Gastrocnemius medialis (tissue), 4 donors: ENCODE measurements around the gene DHX15. TPM values are rescaled to one million over a fixed set of nuclear protein-coding genes. Genes with fewer than 3 reads are reported as not detected.

Experiments
- ATAC-seq, 2 donors: fragments of 150-250 bp; one replicate each; pipeline ENCODE4 v1.9.1; 2016
- DNase-seq, 2 donors: peaks; one replicate each; pipeline ENCODE4 v3.0.0-alpha.2; 2019
- H3K27ac ChIP-seq, 4 donors: fragments of 200-600 bp; sonication (generic); 1 replicate in 1 of 4; 2 replicates in 3 of 4; pipeline ENCODE4 v1.5.1; 2016 to 2018; ENCODE audit warnings: mild to moderate bottlenecking in 2 of 4, moderate library complexity in 1 of 4
- H3K27me3 ChIP-seq, 3 donors: fragments of 200-600 bp; sonication (generic) in 2 of 3; 1 replicate in 1 of 3; 2 replicates in 2 of 3; pipeline versions ENCODE4 v1.5.1 to v1.6.0; 2016 to 2019; ENCODE audit warnings: mild to moderate bottlenecking in 1 of 3, moderate library complexity in 1 of 3
- H3K36me3 ChIP-seq, 2 donors: fragments of 200-600 bp; sonication (generic) in 1 of 2; one replicate each; pipeline ENCODE4 v1.5.1; 2017 to 2018
- H3K4me1 ChIP-seq, 2 donors: fragments of 200-600 bp; sonication (generic) in 1 of 2; one replicate each; pipeline ENCODE4 v1.5.1; 2016 to 2017; ENCODE audit warnings: mild to moderate bottlenecking in 2 of 2
- H3K4me3 ChIP-seq, 4 donors: fragments of 200-600 bp; sonication (generic) in 3 of 4; 1 replicate in 1 of 4; 2 replicates in 3 of 4; pipeline ENCODE4 v1.5.1; 2016 to 2019; ENCODE audit warnings: mild to moderate bottlenecking in 2 of 4
- H3K9me3 ChIP-seq, 3 donors: fragments of 200-600 bp; sonication (generic) in 2 of 3; 1 replicate in 1 of 3; 2 replicates in 2 of 3; pipeline ENCODE4 v1.5.1; 2016 to 2019
- POLR2A ChIP-seq, 2 donors: fragments of 450-650 bp; IDR thresholded peaks; one replicate each; pipeline ENCODE4 v1.6.1; 2017; ENCODE audit warnings: antibody characterized with exemption in 2 of 2, mild to moderate bottlenecking in 2 of 2, moderate library complexity in 2 of 2
- in situ Hi-C, 4 donors: fragments of 200-750 bp; cut with MboI; loops; one replicate each; pipeline versions ENCODE4 v1.15.0 to v1.8.0; 2017; ENCODE audit warnings: low sequenced_read_pairs in 4 of 4
- intact Hi-C: fragments of 100-400 bp; cut with DNase I; formaldehyde crosslinking; loops from one replicate; pipeline ENCODE4 v1.15.1; 2023; ENCODE audit warnings: low total_unique reads
- total RNA-seq, 4 donors: library from RNA; depleted of rRNA; stranded (reverse); fragments of >200 nt; gene quantifications; one replicate each; pipeline versions ENCODE4 v1.1.0 to v1.2.3, GENCODE V29; 2016
- TF ChIP-seq, protein P1 (sequence below), 5 experiments: fragments of 450-650 bp in 3 of 5; fragments of 200-600 bp in 2 of 5; sonication (generic) in 2 of 5; IDR thresholded peaks in 4 of 5; conservative IDR thresholded peaks in 1 of 5; 1 replicate in 4 of 5; 2 replicates in 1 of 5; pipeline ENCODE4 v1.5.1; 2016 to 2019; ENCODE audit warnings: antibody characterized with exemption in 5 of 5, mild to moderate bottlenecking in 3 of 5, moderate library complexity in 3 of 5

DHX15 gene
- total RNA-seq, 4 donors from 2014 or later = 50.1 to 88.1 (median 61.2) TPM

DNA sequence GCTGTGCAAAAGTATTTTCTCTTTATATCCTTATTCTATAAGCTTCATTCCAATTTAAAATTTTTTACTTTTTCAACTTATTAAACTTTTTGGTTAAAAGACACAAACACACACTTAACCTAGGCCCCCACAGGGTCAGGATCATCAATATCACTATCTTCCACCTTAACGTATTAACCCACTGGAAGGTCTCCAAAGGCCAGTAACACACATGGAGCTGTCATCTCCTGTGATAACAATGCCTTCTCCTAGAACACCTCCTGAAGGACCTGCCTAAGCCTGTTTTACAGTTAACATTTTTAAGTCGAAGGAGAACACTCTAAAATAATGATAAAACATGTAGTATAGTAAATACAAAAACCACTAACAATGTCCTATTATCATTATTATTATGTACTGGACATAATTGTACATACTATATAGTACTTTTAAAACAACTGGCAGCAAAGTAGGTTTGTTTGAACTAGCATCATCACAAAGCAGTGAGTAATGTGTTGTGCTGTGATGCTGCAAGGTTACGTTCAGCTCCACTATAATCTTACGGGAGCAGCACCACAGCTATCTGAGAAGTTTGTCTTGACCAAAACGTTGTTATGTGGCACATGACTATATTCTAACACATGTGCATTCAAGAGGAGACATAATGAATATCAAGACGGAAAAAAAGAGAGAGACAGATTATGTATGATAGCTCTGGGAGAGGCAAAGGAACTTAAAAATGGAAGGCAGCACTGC, 33.7 kb downstream of the DHX15 start:
- ATAC-seq = no peak
- Histone ChIP-seq H3K9me3 (no peaks in the 10 kb centered on the region), H3K4me3 (no peak overlapping the region), H3K4me1 (peaks cover 10 to 14% of the 10 kb centered on the region in 2 donors), H3K27ac (no peak overlapping the region), H3K27me3 (no peaks in the 10 kb centered on the region), H3K36me3 (peaks cover 4 to 25% of the 10 kb centered on the region in 2 donors)
- intact Hi-C loops (no loop called here), in situ Hi-C loops (no loop called here)
- TF ChIP-seq, protein P1, sequence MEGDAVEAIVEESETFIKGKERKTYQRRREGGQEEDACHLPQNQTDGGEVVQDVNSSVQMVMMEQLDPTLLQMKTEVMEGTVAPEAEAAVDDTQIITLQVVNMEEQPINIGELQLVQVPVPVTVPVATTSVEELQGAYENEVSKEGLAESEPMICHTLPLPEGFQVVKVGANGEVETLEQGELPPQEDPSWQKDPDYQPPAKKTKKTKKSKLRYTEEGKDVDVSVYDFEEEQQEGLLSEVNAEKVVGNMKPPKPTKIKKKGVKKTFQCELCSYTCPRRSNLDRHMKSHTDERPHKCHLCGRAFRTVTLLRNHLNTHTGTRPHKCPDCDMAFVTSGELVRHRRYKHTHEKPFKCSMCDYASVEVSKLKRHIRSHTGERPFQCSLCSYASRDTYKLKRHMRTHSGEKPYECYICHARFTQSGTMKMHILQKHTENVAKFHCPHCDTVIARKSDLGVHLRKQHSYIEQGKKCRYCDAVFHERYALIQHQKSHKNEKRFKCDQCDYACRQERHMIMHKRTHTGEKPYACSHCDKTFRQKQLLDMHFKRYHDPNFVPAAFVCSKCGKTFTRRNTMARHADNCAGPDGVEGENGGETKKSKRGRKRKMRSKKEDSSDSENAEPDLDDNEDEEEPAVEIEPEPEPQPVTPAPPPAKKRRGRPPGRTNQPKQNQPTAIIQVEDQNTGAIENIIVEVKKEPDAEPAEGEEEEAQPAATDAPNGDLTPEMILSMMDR (IDR thresholded peaks at IDR 0.05 in 4 of 5, conservative IDR thresholded peaks at IDR 0.05 in 1 of 5) = no peak
- no peak for TF ChIP-seq POLR2A (IDR thresholded peaks at IDR 0.05)
- no peak for DNase-seq

DNA sequence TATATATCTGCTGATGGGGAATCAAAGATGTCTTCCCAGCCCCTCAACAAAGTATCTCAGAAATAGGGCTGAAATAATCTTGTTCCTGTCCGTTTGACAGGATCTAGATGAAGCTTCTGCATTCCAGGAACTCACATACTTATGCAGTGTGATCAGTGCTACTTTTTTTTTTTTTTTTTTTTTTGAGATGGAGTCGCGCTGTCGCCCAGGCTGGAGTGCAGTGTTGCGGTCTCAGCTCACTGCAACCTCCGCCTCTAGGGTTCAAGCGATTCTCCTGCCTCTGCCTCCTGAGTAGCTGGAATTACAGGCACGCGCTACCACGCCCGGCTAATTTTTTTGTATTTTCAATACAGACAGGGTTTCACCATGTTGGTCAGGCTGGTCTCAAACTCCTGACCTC, 36.4 kb downstream of the DHX15 start:
- H3K27ac ChIP-seq = no peak overlapping the region
- DNase-seq = no peak
- H3K4me1 ChIP-seq = peaks cover 12% of the 10 kb centered on the region in 2 donors
- no peak overlapping the region for H3K4me3 ChIP-seq
- H3K36me3 ChIP-seq = peaks cover 0 to 9% of the 10 kb centered on the region in 2 donors
- intact Hi-C loops = no loop called here
- TF ChIP-seq POLR2A (IDR thresholded peaks at IDR 0.05) = no peak
- TF ChIP-seq, protein P1 (IDR thresholded peaks at IDR 0.05 in 4 of 5, conservative IDR thresholded peaks at IDR 0.05 in 1 of 5) = no peak
- no peak for ATAC-seq
- H3K9me3 ChIP-seq = no peaks in the 10 kb centered on the region
- no peaks in the 10 kb centered on the region for H3K27me3 ChIP-seq
- in situ Hi-C loops = no loop called here

DNA sequence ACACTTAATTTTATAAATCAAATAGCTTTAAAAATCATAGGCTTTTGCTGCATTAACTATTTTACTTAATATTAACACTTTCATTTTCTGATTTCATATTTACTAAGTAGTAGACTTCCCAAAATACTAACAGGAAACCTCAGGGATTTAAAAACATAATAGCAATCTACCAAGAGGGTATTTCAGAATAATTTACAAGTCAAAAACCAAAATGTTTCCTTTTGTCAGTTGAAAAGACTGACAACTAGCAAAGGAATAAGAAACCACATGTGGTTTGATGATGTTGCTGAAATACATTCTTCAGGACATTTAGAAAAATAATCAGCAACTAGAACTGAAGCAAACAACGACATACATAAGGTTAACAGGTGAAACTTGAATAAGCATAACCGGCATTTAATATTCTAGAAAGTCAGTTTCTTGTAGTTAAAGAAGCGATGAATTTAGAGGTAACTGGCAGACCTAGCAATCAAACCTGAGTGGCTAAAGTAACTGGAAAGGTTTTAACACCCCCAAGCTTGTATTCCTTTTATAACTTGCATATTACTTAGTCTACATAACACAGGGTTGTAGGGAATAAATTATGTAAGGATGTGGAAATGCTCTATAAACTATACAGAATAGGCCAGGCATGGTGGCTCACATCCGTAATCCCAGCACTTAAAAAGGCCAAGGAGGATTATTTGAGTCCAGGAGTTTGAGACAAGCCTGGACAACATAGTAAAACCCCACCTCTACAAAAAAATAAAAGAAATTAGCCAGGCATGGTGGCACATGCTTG, 40.0 kb downstream of the DHX15 start:
- DNase-seq (no peak), ATAC-seq (no peak)
- no peaks in the 10 kb centered on the region for H3K9me3 ChIP-seq
- H3K27ac ChIP-seq = no peak overlapping the region
- in situ Hi-C loops = no loop called here
- H3K36me3 ChIP-seq = peaks cover 0 to 43% of the 10 kb centered on the region in 2 donors
- intact Hi-C loops = no loop called here
- H3K27me3 ChIP-seq = no peaks in the 10 kb centered on the region
- H3K4me3 ChIP-seq = no peak overlapping the region
- TF ChIP-seq, protein P1 (IDR thresholded peaks at IDR 0.05 in 4 of 5, conservative IDR thresholded peaks at IDR 0.05 in 1 of 5) = no peak
- no peak for TF ChIP-seq POLR2A (IDR thresholded peaks at IDR 0.05)
- H3K4me1 ChIP-seq = peaks cover under 1 to 6% of the 10 kb centered on the region in 2 donors

DNA sequence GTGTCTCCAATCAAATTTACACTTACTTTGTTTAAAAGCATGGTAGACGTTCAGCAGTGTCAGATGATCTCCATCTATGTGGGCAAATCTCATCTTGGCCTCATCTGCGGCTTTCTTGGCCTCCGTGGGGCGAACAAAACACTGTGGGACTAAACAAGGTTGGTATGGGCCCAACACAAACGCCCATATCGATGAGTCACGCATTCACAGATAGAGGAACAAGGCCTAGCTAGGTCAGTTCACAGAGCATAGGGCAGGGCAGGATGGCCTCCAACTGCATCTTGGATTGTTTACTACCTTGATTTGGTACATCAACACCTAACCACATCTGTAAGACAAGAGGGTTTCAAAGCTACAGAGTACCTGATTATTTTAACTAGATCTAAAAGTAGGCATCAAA, 47.3 kb downstream of the DHX15 start:
- Histone ChIP-seq H3K36me3 (peaks cover 0 to 53% of the 10 kb centered on the region in 2 donors), H3K9me3 (no peaks in the 10 kb centered on the region), H3K4me3 (no peak overlapping the region), H3K27ac (no peak overlapping the region), H3K4me1 (peaks cover 0 to 4% of the 10 kb centered on the region in 2 donors), H3K27me3 (no peaks in the 10 kb centered on the region)
- DNase-seq = no peak
- TF ChIP-seq POLR2A (IDR thresholded peaks at IDR 0.05) = no peak
- TF ChIP-seq, protein P1 (IDR thresholded peaks at IDR 0.05 in 4 of 5, conservative IDR thresholded peaks at IDR 0.05 in 1 of 5) = no peak
- in situ Hi-C loops = no loop called here
- ATAC-seq = peak in 1 of 2 donors; percentile 36
- intact Hi-C loops = no loop called here
